ENCODE data around the gene RAB34.

DNA sequence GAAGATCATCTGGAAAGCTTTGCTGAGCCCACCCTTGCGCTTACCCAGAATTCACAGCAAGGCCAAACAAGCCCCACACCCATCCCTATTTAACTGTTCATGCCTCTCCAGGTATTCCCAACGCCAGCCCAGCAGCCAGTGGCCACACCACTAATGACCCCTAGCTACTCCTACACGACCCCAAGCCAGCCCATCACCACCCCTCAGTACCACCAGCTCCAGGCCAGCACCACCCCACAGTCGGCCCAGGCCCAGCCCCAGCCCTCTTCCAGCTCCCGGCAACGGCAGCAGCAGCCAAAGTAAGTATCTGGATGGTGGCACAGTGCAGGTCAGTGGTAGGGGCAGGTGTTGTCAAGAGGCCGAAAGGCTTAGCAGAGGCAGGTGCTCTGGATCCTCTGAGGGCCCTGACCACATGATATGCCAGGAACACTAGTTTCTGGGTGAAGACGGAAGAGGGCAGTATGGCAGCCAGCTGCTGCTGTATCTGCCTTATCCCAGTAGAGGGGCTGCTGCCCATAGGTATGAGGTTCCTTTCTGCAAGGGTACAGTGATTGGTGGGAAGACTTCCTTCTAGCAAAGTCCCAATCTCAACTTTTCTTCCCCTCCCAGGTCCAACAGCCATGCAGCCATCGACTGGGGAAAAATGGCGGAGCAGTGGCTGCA is 16.7 kb downstream of the RAB34 start:
- TF ChIP-seq, protein P1, sequence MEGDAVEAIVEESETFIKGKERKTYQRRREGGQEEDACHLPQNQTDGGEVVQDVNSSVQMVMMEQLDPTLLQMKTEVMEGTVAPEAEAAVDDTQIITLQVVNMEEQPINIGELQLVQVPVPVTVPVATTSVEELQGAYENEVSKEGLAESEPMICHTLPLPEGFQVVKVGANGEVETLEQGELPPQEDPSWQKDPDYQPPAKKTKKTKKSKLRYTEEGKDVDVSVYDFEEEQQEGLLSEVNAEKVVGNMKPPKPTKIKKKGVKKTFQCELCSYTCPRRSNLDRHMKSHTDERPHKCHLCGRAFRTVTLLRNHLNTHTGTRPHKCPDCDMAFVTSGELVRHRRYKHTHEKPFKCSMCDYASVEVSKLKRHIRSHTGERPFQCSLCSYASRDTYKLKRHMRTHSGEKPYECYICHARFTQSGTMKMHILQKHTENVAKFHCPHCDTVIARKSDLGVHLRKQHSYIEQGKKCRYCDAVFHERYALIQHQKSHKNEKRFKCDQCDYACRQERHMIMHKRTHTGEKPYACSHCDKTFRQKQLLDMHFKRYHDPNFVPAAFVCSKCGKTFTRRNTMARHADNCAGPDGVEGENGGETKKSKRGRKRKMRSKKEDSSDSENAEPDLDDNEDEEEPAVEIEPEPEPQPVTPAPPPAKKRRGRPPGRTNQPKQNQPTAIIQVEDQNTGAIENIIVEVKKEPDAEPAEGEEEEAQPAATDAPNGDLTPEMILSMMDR (IDR thresholded peaks at IDR 0.05): no peak
- no peak for TF ChIP-seq EZH2 (IDR thresholded peaks at IDR 0.05; ENCODE audit: borderline replicate concordance, insufficient read depth, low read depth, low read length, poor library complexity, severe bottlenecking)
